ENCODE data around the gene FGD2.

DNA sequence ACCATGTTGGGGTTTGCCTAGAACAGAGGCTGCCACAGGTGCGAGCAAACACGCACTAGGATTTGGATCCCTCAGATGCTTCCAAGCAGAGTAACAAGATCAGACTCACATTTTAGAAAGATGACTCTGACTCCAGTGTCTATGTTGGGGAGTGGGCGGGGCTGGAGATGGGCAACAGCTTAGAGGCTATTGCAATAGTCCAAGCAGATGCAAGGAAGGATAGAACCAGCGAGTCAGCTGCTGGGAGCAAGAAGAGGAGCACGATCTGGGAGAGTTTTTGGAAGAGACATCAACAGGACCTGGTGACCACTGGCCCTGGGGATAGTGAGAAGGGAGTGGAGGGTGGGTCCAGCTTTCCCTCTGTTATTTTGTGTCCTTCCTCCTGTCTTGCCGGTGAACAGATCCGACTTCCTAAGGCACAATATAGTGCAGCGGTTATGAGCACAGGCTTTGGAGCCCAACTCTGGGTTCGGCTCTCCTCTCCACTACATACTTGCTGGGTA lies 52.7 kb downstream of the FGD2 start:
- TF ChIP-seq, protein P1, sequence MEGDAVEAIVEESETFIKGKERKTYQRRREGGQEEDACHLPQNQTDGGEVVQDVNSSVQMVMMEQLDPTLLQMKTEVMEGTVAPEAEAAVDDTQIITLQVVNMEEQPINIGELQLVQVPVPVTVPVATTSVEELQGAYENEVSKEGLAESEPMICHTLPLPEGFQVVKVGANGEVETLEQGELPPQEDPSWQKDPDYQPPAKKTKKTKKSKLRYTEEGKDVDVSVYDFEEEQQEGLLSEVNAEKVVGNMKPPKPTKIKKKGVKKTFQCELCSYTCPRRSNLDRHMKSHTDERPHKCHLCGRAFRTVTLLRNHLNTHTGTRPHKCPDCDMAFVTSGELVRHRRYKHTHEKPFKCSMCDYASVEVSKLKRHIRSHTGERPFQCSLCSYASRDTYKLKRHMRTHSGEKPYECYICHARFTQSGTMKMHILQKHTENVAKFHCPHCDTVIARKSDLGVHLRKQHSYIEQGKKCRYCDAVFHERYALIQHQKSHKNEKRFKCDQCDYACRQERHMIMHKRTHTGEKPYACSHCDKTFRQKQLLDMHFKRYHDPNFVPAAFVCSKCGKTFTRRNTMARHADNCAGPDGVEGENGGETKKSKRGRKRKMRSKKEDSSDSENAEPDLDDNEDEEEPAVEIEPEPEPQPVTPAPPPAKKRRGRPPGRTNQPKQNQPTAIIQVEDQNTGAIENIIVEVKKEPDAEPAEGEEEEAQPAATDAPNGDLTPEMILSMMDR (IDR thresholded peaks at IDR 0.05 in 8 of 11, conservative IDR thresholded peaks at IDR 0.05 in 3 of 11): no peak
- no peak for TF ChIP-seq POLR2A (IDR thresholded peaks at IDR 0.05)
- TF ChIP-seq POLR2AphosphoS5 (IDR thresholded peaks at IDR 0.05): no peak
